ENCODE measurements around the gene DNAJC17.

DNAJC17 gene

DNA sequence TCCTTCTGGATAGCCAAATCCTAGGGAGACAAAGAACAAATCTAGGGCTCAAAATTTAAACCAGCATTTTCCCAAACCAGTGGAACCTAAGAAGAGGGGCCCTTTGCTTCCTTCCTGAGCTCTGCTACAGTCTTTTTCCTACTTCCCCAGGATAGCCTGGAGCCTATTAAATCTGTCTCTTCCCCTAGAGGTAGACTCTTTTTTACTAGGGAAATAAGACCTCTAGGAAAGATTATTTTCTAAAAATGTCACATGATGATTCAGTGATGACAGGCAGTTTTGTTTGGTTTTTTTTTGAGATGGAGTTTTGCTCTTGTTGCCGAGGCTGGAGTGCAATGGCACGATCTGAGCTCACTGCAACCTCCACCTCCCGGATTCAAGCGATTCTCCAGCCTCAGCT, 70.7 kb downstream of the DNAJC17 start:
- no peak for DNase-seq

DNA sequence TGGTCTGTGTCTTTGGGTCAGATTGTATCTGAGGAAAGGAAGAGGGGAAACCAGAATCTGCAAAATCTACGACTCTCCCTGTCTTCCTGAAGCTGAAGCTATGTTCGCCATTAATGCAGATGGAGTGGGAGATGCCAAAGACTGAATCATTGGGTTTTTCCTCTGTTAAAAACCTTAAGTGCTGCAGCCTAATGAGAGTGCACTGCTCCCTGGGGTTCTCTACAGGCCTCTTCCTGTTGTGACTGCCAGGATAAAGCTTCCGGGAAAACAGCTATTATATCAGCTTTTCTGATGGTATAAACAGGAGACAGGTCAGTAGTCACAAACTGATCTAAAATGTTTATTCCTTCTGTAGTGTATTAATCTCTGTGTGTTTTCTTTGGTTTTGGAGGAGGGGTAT, 76.2 kb downstream of the DNAJC17 start:
- no peak for DNase-seq

DNA sequence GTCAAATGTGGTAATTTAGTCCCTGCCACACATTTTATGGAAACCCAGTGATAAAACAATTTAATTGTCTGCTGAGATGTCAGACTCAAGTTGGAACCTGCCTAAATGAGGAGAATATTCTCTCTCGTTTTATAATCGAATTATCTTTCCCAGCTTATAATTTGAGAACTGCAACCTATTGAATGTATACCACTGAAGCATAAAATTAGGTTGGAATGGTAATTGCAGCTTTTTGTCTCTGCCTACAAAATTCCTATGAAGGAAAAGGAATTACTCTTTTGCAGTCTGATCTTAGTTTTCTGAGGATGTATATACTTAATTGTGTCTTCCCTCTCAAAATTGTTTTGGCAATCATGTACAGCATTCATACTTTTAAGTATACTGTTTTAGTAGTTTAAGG, 83.4 kb downstream of the DNAJC17 start:
- no peak for DNase-seq

DNA sequence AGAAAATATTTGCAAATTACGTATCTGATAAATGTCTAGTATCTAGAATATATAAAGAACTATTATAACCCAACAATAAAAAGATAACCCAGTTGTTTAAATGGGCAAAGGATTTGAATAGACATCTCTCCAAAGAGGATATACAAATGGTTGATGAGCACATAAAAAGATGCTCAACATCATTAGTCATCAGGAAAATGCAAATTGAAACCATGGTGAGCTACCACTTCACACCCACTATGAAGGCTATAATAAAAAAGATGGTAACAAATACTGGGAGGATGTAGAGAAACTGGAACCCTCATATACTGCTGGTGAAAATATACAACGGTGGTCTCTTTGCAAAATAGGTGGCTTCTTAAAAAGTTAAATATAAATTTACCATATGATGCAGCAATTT, 84.3 kb downstream of the DNAJC17 start:
- no peak for DNase-seq

DNA sequence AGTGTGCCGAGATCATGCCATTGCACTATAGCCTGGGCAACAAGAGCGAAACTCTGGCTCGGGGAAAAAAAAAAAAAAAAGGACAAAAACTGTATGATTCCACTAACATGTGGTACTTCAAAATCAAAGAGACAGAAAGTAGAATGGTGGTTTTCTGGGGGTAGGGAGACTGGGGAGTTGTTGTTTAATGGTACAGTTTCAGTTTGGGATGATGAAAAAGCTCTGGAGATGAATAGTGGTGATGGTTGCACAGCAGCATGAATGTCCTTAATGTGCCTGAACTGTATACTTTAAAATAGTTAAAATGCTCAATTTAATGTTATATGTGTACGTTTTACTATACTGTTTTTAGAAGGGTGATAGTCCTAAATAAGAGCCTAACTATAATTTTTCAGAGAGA, 84.9 kb downstream of the DNAJC17 start:
- DNase-seq, result no peak

DNA sequence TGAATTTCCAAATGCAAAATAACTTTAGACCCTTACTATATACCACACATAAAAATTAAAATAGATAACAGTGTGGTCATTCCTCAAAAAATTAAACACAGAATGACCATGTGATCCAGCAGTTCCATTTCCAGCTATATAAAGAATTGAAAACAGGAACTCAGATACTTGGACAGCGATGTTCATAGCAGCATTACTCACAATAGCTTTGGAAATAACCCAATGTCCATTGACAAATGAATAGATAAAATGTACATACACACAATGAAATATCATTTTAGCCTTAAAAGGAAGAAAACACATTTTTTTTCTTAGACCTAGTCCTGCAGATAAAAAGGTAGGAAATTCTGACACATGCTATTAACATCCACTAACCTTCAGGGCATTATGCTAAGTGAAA, 85.6 kb downstream of the DNAJC17 start:
- DNase-seq, result no peak

DNA sequence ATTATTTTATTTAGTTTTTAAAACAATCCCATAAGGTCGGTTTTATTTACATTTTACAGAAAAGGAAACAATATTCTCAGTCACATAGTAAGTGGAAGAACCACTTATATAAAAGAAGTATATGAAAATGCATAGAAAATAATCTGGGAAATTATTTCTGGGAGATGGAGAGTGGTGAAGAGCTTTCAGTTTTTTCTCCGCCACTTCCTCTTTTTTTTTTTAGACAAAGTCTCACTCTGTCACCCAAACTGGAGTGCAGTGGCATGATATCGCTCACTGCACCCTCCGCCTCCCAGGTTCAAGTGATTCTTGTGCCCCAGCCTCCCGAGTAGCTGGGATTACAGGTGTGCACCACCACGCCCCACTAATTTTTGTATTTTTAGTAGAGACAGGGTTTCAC, 91.1 kb downstream of the DNAJC17 start:
- no peak for DNase-seq

Data from OCI-M1 (cell line).